ENCODE data around the gene SH3BP5.

SH3BP5 gene

GRCh38 chr3:15294929-15295328 is 37.5 kb downstream of the SH3BP5 start:
- no peak for DNase-seq (ENCODE audit: extremely low read depth, insufficient read length)

GRCh38 chr3:15292765-15293522 is 39.4 kb downstream of the SH3BP5 start:
- peaks cover 1% of the 10 kb centered on the region for H3K36me3 ChIP-seq (ENCODE audit: control insufficient read depth, insufficient read depth, low read length)
- no peak overlapping the region for H3K4me3 ChIP-seq (replicated peaks; ENCODE audit: low read depth, low read length)
- H3K27me3 ChIP-seq (replicated peaks; ENCODE audit: control insufficient read depth, insufficient read depth, low read length) = no peaks in the 10 kb centered on the region
- no peak for DNase-seq (ENCODE audit: extremely low read depth, insufficient read length)
- TF ChIP-seq, protein P1, sequence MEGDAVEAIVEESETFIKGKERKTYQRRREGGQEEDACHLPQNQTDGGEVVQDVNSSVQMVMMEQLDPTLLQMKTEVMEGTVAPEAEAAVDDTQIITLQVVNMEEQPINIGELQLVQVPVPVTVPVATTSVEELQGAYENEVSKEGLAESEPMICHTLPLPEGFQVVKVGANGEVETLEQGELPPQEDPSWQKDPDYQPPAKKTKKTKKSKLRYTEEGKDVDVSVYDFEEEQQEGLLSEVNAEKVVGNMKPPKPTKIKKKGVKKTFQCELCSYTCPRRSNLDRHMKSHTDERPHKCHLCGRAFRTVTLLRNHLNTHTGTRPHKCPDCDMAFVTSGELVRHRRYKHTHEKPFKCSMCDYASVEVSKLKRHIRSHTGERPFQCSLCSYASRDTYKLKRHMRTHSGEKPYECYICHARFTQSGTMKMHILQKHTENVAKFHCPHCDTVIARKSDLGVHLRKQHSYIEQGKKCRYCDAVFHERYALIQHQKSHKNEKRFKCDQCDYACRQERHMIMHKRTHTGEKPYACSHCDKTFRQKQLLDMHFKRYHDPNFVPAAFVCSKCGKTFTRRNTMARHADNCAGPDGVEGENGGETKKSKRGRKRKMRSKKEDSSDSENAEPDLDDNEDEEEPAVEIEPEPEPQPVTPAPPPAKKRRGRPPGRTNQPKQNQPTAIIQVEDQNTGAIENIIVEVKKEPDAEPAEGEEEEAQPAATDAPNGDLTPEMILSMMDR (IDR thresholded peaks at IDR 0.05; ENCODE audit: insufficient read depth, low read length, poor library complexity, severe bottlenecking) = no peak

More at GRCh38 chr3:15294929-15295328, 37.5 kb downstream of the SH3BP5 start:
- TF ChIP-seq, protein P1 (IDR thresholded peaks at IDR 0.05; ENCODE audit: insufficient read depth, low read length, poor library complexity, severe bottlenecking) = no peak
- Histone ChIP-seq H3K36me3 (ENCODE audit: control insufficient read depth, insufficient read depth, low read length) (no peaks in the 10 kb centered on the region; the same call in 1 of the 2 replicates), H3K4me3 (replicated peaks; ENCODE audit: low read depth, low read length) (no peak overlapping the region), H3K27me3 (replicated peaks; ENCODE audit: control insufficient read depth, insufficient read depth, low read length) (no peaks in the 10 kb centered on the region)

DNA sequence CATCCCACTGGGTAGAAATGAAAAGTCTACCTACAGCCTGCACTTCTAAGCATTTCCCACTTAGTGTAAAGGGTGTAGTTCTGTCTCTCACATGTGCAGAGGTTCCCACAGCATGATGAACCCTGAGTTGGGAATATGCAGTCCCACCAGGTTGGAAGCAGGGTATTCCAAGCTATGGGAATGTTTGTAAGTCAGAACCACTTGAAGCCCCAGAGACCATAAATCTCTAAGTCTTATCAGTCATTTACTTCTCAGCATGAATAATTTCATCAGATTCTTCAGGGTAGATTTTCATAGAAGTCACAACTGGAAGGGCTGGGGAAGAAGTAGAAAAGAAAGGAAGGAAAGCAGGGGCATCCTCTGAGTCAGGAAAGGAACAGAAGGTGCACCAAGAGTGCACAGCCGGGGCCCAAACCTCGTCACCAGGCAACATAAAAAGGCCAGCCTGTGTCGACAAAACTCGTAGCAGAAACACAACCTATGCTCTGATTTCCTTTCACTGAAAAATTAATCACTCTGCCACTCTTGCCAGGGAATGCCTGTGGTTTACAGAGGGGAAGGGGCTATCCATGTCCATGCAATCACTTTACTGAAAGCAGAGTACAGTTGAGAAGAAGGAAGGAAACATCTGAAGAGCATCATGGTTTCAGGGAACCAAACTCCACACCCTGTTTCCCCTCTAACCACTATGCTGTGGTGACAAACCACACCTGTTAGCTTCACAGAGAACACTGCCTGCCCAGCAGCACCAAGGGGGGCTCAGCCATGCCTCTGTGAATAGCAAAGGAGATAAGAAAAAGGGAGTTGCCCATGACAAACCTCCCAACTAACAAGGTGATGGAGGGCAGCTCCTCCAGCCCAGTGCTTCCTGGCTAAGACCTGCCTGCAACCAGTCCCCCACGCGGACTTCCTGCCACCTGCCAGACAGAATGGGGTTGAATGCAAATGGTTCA is 40.5 kb downstream of the SH3BP5 start:
- peak; percentile 77 for DNase-seq (ENCODE audit: extremely low read depth, insufficient read length)
- Histone ChIP-seq H3K27me3 (replicated peaks; ENCODE audit: control insufficient read depth, insufficient read depth, low read length) (no peaks in the 10 kb centered on the region), H3K4me3 (replicated peaks; ENCODE audit: low read depth, low read length) (0 out of 2 replicates have a peak overlapping the region, but pooled peaks have one; percentile 14), H3K36me3 (ENCODE audit: control insufficient read depth, insufficient read depth, low read length) (peaks cover 1% of the 10 kb centered on the region)
- TF ChIP-seq, protein P1 (IDR thresholded peaks at IDR 0.05; ENCODE audit: insufficient read depth, low read length, poor library complexity, severe bottlenecking) = no peak

GRCh38 chr3:15290736-15291135 is 41.6 kb downstream of the SH3BP5 start:
- Histone ChIP-seq H3K27me3 (replicated peaks; ENCODE audit: control insufficient read depth, insufficient read depth, low read length) (no peaks in the 10 kb centered on the region), H3K4me3 (replicated peaks; ENCODE audit: low read depth, low read length) (no peak overlapping the region), H3K36me3 (ENCODE audit: control insufficient read depth, insufficient read depth, low read length) (peaks cover 4% of the 10 kb centered on the region)
- no peak for DNase-seq (ENCODE audit: extremely low read depth, insufficient read length)
- TF ChIP-seq, protein P1 (IDR thresholded peaks at IDR 0.05; ENCODE audit: insufficient read depth, low read length, poor library complexity, severe bottlenecking) = no peak

DNA sequence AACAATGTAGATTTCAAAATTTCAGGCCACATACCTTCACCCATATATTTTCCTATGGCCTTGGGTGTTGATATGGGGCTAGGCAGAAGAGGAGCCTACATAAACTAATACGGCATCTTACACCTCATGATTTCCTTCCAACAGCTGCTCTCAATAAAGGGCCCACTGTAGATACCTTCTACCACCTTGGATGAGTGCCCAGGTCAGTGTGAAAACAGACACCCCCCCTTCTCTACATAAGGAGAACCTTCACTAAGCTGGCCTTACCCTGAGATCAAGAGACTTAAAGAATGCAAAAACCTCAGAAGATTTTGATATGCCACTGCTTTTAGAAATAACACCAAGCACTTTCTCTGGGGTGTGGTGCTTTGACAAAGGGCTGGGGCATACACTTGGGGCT is 42.7 kb downstream of the SH3BP5 start:
- H3K27me3 ChIP-seq (replicated peaks; ENCODE audit: control insufficient read depth, insufficient read depth, low read length) = no peaks in the 10 kb centered on the region

More for the DNA sequence above, 42.7 kb downstream of the SH3BP5 start:
- Histone ChIP-seq H3K36me3 (ENCODE audit: control insufficient read depth, insufficient read depth, low read length) (peaks cover 4% of the 10 kb centered on the region), H3K4me3 (replicated peaks; ENCODE audit: low read depth, low read length) (no peak overlapping the region)
- TF ChIP-seq, protein P1 (IDR thresholded peaks at IDR 0.05; ENCODE audit: insufficient read depth, low read length, poor library complexity, severe bottlenecking) = no peak
- DNase-seq (ENCODE audit: extremely low read depth, insufficient read length) = no peak

Measured in GM06990 (cell line).